Upper lobe of left lung (tissue), 6 donors: ENCODE measurements around the gene KANSL1. TPM values are rescaled to one million over a fixed set of nuclear protein-coding genes. Genes with fewer than 3 reads are reported as not detected.

ENCODE experiments used
- ATAC-seq, 2 donors: fragments of 200-7000 bp; cut with Tn5 transposase; one replicate each; pipeline ENCODE4 v1.9.1; 2022; ENCODE audit warnings: mild to moderate bottlenecking in 2 of 2, moderate library complexity in 2 of 2; ENCODE audit not compliant: low FRiP score in 2 of 2
- DNase-seq, 2 donors: peaks; one replicate each; pipeline ENCODE4 v3.0.0-alpha.2; 2019 to 2020
- H3K27ac ChIP-seq, 4 donors: fragments of 200-600 bp; sonication (generic); one replicate each; pipeline ENCODE4 v1.5.1; 2016 to 2019
- H3K27me3 ChIP-seq, 4 donors: fragments of 200-600 bp; sonication (generic); one replicate each; pipeline ENCODE4 v1.5.1; 2017 to 2019
- H3K36me3 ChIP-seq, 4 donors: fragments of 200-600 bp; sonication (generic); one replicate each; pipeline ENCODE4 v1.5.1; 2016 to 2019
- H3K4me1 ChIP-seq, 4 donors: fragments of 200-600 bp; sonication (generic); one replicate each; pipeline ENCODE4 v1.5.1; 2018 to 2019
- H3K4me3 ChIP-seq, 4 donors: fragments of 200-600 bp; sonication (generic); one replicate each; pipeline ENCODE4 v1.5.1; 2017 to 2019; ENCODE audit warnings: mild to moderate bottlenecking in 2 of 4, moderate library complexity in 1 of 4
- H3K9me3 ChIP-seq, 4 donors: fragments of 200-600 bp; sonication (generic); one replicate each; pipeline ENCODE4 v1.5.1; 2018 to 2019
- CTCF ChIP-seq, 6 experiments: fragments of 450-650 bp in 4 of 6; fragments of 200-600 bp in 2 of 6; sonication (generic) in 2 of 6; IDR thresholded peaks; one replicate each; pipeline ENCODE4 v1.5.1; 2016 to 2019; ENCODE audit warnings: antibody characterized with exemption in 6 of 6
- EP300 ChIP-seq, 4 donors: sonication (generic); formaldehyde crosslinking; IDR thresholded peaks; one replicate each; pipeline ENCODE4 v1.5.1; 2017; ENCODE audit warnings: antibody characterized with exemption in 4 of 4, control low read depth in 2 of 4
- POLR2A ChIP-seq, 4 donors: fragments of 450-650 bp; IDR thresholded peaks; one replicate each; pipeline ENCODE4 v1.5.1; 2016 to 2017; ENCODE audit warnings: antibody characterized with exemption in 4 of 4, mild to moderate bottlenecking in 2 of 4
- POLR2AphosphoS5 ChIP-seq, 2 donors: sonication (generic); formaldehyde crosslinking; IDR thresholded peaks; one replicate each; pipeline ENCODE4 v1.5.1; 2017; ENCODE audit warnings: antibody characterized with exemption in 2 of 2
- WGBS, 2 donors: methylation state at CpG; one replicate each; pipeline ENCODE4 v1.1.5; 2017 to 2018; 5-methylcytosine and 5-hydroxymethylcytosine counted together
- total RNA-seq, 6 donors: library from RNA; depleted of rRNA in 4 of 6; stranded (reverse); fragments of >200 nt in 4 of 6; gene quantifications; one replicate each; pipeline versions ENCODE4 v1.1.0 to v1.2.1, GENCODE V29; 2016 to 2021
- donor health status: DM: no; HTN: no; CAD: no; lungs with moderate emphysema.
- donor health status: DM: no; HTN: yes; CAD: no; lungs with severe emphysema.

KANSL1 gene
- total RNA-seq, 6 donors from 2014 or later = 60.5 to 294 (median 108) TPM

- TF ChIP-seq EP300 (IDR thresholded peaks at IDR 0.05) (no peak), POLR2AphosphoS5 (IDR thresholded peaks at IDR 0.05) (no peak)
- no peak for ATAC-seq
Measured at GRCh38 chr17:46071796-46072195, 121.4 kb downstream of the KANSL1 start.

GRCh38 chr17:46064460-46064859 lies 128.8 kb downstream of the KANSL1 start:
- H3K27ac ChIP-seq = no peak overlapping the region
- no peaks in the 10 kb centered on the region for H3K27me3 ChIP-seq
- peaks cover 9 to 53% (median 19%) of the 10 kb centered on the region in 4 donors for H3K36me3 ChIP-seq
- TF ChIP-seq CTCF (IDR thresholded peaks at IDR 0.05) (no peak), POLR2A (IDR thresholded peaks at IDR 0.05) (no peak), POLR2AphosphoS5 (IDR thresholded peaks at IDR 0.05) (no peak), EP300 (IDR thresholded peaks at IDR 0.05) (no peak)
- H3K4me1 ChIP-seq = peaks cover 0 to 6% (median 5%) of the 10 kb centered on the region in 4 donors
- DNase-seq = no peak
- no peaks in the 10 kb centered on the region for H3K9me3 ChIP-seq
- ATAC-seq = no peak
- H3K4me3 ChIP-seq = no peak overlapping the region
- 83 to 96% methylated on average over 1 of the region's 1 CpG for WGBS, 2 donors

More at GRCh38 chr17:46071796-46072195, 121.4 kb downstream of the KANSL1 start:
- no peak overlapping the region for H3K27ac ChIP-seq
- no peaks in the 10 kb centered on the region for H3K27me3 ChIP-seq
- H3K9me3 ChIP-seq = no peaks in the 10 kb centered on the region
- peaks cover 0 to 13% (median 3%) of the 10 kb centered on the region in 4 donors for H3K36me3 ChIP-seq
- peaks cover 0 to 9% (median 2%) of the 10 kb centered on the region in 4 donors for H3K4me1 ChIP-seq
- H3K4me3 ChIP-seq = no peak overlapping the region
- WGBS, 2 donors = 93% methylated on average over 5 of the region's 5 CpGs
- DNase-seq = no peak

- DNase-seq (no peak), ATAC-seq (peak in 1 of 2 donors; percentile 86)
- Histone ChIP-seq H3K27ac (no peak overlapping the region), H3K9me3 (no peaks in the 10 kb centered on the region), H3K27me3 (no peaks in the 10 kb centered on the region), H3K36me3 (peaks cover 9 to 57% (median 19%) of the 10 kb centered on the region in 4 donors), H3K4me3 (no peak overlapping the region), H3K4me1 (peaks cover 0 to 6% (median 6%) of the 10 kb centered on the region in 4 donors)
- 66 to 91% methylated on average over 2 of the region's 2 CpGs for WGBS, 2 donors
- no peak for TF ChIP-seq EP300 (IDR thresholded peaks at IDR 0.05)
- TF ChIP-seq POLR2A (IDR thresholded peaks at IDR 0.05) = no peak
- TF ChIP-seq CTCF (IDR thresholded peaks at IDR 0.05) = no peak
- TF ChIP-seq POLR2AphosphoS5 (IDR thresholded peaks at IDR 0.05) = no peak
Measured at GRCh38 chr17:46063241-46063640, 130.0 kb downstream of the KANSL1 start.

DNA sequence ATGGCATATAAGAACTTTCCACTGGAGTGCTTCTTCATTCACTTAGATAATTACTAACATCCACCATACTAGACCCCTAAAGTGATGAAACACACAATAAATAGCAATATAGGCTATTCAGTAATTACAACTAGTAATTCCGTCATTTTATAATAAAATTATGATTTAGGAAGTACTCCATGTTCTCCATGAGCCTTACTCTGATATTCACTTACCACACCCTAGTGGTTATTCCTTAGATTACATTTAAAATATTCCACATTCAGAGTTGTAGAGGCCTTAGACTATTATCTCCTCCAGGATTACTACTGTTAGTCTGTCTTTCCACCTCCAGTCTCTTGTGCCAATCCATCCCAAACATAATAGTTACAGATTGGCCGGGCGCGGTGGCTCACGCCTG lies 131.8 kb downstream of the KANSL1 start:
- ATAC-seq (no peak), DNase-seq (peak in 1 of 2 donors; percentile 30)
- no peak overlapping the region for H3K27ac ChIP-seq
- no peaks in the 10 kb centered on the region for H3K9me3 ChIP-seq
- WGBS, 2 donors = 92 to 97% methylated on average over 5 of the region's 5 CpGs
- TF ChIP-seq CTCF (IDR thresholded peaks at IDR 0.05) (peak in 5 of 6 experiments; percentile 11 to 42 (median 22)), POLR2AphosphoS5 (IDR thresholded peaks at IDR 0.05) (no peak)
- peaks cover 9 to 59% (median 12%) of the 10 kb centered on the region in 4 donors for H3K36me3 ChIP-seq
- H3K27me3 ChIP-seq = no peaks in the 10 kb centered on the region
- H3K4me1 ChIP-seq = peaks cover 3 to 18% (median 9%) of the 10 kb centered on the region in 4 donors
- H3K4me3 ChIP-seq = no peak overlapping the region

DNA sequence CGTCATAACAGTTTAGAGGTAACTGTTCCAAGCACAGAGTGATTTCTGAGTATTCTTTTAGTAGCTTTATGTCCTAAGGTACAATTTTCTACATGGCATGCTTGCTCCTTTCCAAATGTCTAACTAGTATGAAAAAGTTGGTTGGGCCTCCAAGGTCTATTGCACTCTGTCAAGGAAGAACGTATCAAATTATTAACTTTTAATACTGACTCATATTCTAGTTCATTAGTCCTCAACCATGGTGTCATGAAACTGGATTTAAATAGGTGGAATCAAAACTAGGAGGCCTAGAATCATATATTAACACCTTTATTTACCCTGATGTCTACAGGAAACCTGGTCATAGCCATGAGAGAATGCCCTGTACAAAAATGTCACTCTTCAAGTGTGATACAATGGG lies 132.8 kb downstream of the KANSL1 start:
- TF ChIP-seq POLR2AphosphoS5 (IDR thresholded peaks at IDR 0.05) (no peak), POLR2A (IDR thresholded peaks at IDR 0.05) (no peak), CTCF (IDR thresholded peaks at IDR 0.05) (no peak), EP300 (IDR thresholded peaks at IDR 0.05) (no peak)
- no peaks in the 10 kb centered on the region for H3K27me3 ChIP-seq
- no peaks in the 10 kb centered on the region for H3K9me3 ChIP-seq
- ATAC-seq (no peak), DNase-seq (no peak)
- no peak overlapping the region for H3K27ac ChIP-seq
- no peak overlapping the region for H3K4me3 ChIP-seq
- H3K4me1 ChIP-seq = peaks cover 3 to 18% (median 9%) of the 10 kb centered on the region in 4 donors
- H3K36me3 ChIP-seq = peaks cover 2 to 54% (median 5%) of the 10 kb centered on the region in 4 donors
- 89 to 93% methylated on average over 2 of the region's 2 CpGs for WGBS, 2 donors
